Aorta (tissue), 5 donors: Measurements from ENCODE around the gene WNT3A. TPM values are rescaled to one million over a fixed set of nuclear protein-coding genes. Genes with fewer than 3 reads are reported as not detected.

ENCODE experiments used
- ATAC-seq: fragments of 200-7000 bp; cut with Tn5 transposase; one replicate; pipeline ENCODE4 v1.9.1; 2022; ENCODE audit warnings: moderate library complexity; ENCODE audit not compliant: low FRiP score
- DNase-seq, 2 donors: peaks; one replicate each; pipeline ENCODE4 v3.0.0-alpha.2; 2020
- H3K27ac ChIP-seq, 2 donors: one replicate each; pipeline ENCODE4 v1.5.1; 2013; ENCODE audit warnings: low read length in 2 of 2, mild to moderate bottlenecking in 2 of 2, moderate library complexity in 2 of 2, control low read depth in 1 of 2, inconsistent platforms in 1 of 2, low read depth in 1 of 2
- H3K27me3 ChIP-seq, 2 donors: one replicate each; pipeline ENCODE4 v1.6.1; 2013; ENCODE audit warnings: control low read depth in 1 of 2, low read length in 1 of 2, mild to moderate bottlenecking in 1 of 2, moderate library complexity in 1 of 2; ENCODE audit not compliant: insufficient read depth in 2 of 2, control insufficient read depth in 1 of 2
- H3K36me3 ChIP-seq, 2 donors: one replicate each; pipeline ENCODE4 v1.6.1; 2013; ENCODE audit warnings: control low read depth in 1 of 2, low read length in 1 of 2, mild to moderate bottlenecking in 1 of 2; ENCODE audit not compliant: insufficient read depth in 2 of 2, control insufficient read depth in 1 of 2
- H3K4me1 ChIP-seq, 2 donors: one replicate each; pipeline ENCODE4 v1.6.1; 2013; ENCODE audit warnings: low read length in 2 of 2, control low read depth in 1 of 2, mild to moderate bottlenecking in 1 of 2, moderate library complexity in 1 of 2; ENCODE audit not compliant: insufficient read depth in 2 of 2, control insufficient read depth in 1 of 2
- H3K4me3 ChIP-seq, 2 donors: one replicate each; pipeline ENCODE4 v1.5.1; 2013; ENCODE audit warnings: low read length in 2 of 2, control low read depth in 1 of 2, mild to moderate bottlenecking in 1 of 2
- H3K9me3 ChIP-seq: one replicate; pipeline ENCODE4 v1.6.1; 2013; ENCODE audit warnings: mild to moderate bottlenecking, low read length; ENCODE audit not compliant: control insufficient read depth
- WGBS, 2 donors: extraction: QIAGEN DNeasy Blood & Tissue Kit; methylation state at CpG; one replicate each; pipeline ENCODE4 v1.1.7; 2013; 5-methylcytosine and 5-hydroxymethylcytosine counted together
- intact Hi-C, 2 donors: fragments of 100-400 bp; cut with DNase I; formaldehyde crosslinking; loops; one replicate each; pipeline versions ENCODE4 v1.14.2 to v1.15.0; 2022
- polyA plus RNA-seq, 2 donors: library from polyadenylated mRNA; stranded (reverse); fragments of 200-250 nt; gene quantifications; one replicate each; pipeline ENCODE4 v1.2.3, GENCODE V29; 2013
- total RNA-seq, 2 donors: library from RNA; stranded (reverse); fragmentation: NEBNext Ultra II Directional; extraction: Animal tissue kit (Norgen Biotek cat#: 25700); gene quantifications; one replicate each; pipeline ENCODE4 v1.2.1, GENCODE V29; 2021
- donor health status: healthy with polysubstance abuse.
- donor health status: Bipolar disorder and iron deficiency.
- donor health status: DM: no; HTN: no; CAD: no.
- donor health status: DM: no; HTN: no; CAD: no.
- donor health status: DM: yes; HTN: yes; CAD: no.

The WNT3A gene
- total and polyA plus RNA-seq, 4 donors: not detected

DNA sequence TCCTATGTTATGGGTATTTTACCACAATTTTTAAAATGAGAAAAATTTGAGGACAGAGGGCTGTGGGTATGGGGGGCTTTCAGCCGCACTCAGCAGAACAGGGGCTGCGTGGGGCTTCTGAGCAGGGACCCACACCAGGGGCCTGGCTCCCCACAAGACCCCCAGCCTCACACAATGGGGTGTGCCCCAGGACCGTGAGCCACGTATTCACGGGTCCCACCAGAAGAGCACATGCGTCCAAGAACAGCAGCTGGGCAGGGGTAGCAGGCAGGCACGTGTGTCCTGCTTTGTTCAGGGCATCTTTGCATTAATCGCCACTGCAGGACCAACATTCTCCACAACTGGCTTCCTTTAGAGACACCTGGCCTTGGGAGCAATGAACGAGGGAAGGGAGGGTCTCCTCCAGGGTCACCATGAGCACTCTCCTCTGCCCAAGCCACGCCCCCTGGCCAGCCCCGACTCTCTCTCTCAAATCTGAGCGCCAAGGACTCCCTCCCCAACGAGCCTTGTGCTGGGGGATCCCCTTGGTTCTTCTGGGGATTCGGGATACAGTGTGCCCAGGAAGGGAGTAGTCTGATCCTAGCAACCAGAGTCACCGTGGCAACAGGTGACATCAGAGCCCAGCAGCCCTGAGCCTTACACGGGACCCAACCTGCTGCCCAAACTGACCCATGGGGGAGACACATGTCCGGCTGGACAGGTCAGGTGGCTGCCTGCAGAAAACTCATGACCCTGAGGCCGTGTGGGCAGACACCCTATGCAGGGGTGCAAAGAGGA, 68.3 kb downstream of the WNT3A start:
- 41 to 43% methylated on average over 18 of the region's 18 CpGs for WGBS, 2 donors

GRCh38 chr1:228075801-228076271, 69.0 kb downstream of the WNT3A start:
- Histone ChIP-seq H3K9me3 (no peaks in the 10 kb centered on the region), H3K4me1 (no peaks in the 10 kb centered on the region), H3K27me3 (no peaks in the 10 kb centered on the region), H3K27ac (no peak overlapping the region), H3K4me3 (no peak overlapping the region), H3K36me3 (no peaks in the 10 kb centered on the region)
- DNase-seq (peak in 1 of 2 donors; percentile 32), ATAC-seq (no peak)
- intact Hi-C loops: no loop called here
- WGBS, 2 donors: 80 to 83% methylated on average over 9 of the region's 9 CpGs

More for the DNA sequence above, 68.3 kb downstream of the WNT3A start:
- H3K27ac ChIP-seq: no peak overlapping the region
- H3K4me1 ChIP-seq: no peaks in the 10 kb centered on the region
- H3K27me3 ChIP-seq: no peaks in the 10 kb centered on the region
- H3K9me3 ChIP-seq: no peaks in the 10 kb centered on the region
- ATAC-seq: no peak
- intact Hi-C loops: no loop called here
- H3K36me3 ChIP-seq: no peaks in the 10 kb centered on the region
- peak; percentile 45 to 72 for DNase-seq
- H3K4me3 ChIP-seq: no peak overlapping the region

- H3K4me3 ChIP-seq: no peak overlapping the region
- H3K9me3 ChIP-seq: no peaks in the 10 kb centered on the region
- H3K4me1 ChIP-seq: no peaks in the 10 kb centered on the region
- H3K36me3 ChIP-seq: no peaks in the 10 kb centered on the region
- 53 to 70% methylated on average over 9 of the region's 9 CpGs for WGBS, 2 donors
- no peaks in the 10 kb centered on the region for H3K27me3 ChIP-seq
- DNase-seq: peak; percentile 29 to 74
- no peak overlapping the region for H3K27ac ChIP-seq
- intact Hi-C loops: no loop called here
- no peak for ATAC-seq
Measured at GRCh38 chr1:228076796-228077430, 70.1 kb downstream of the WNT3A start.

DNA sequence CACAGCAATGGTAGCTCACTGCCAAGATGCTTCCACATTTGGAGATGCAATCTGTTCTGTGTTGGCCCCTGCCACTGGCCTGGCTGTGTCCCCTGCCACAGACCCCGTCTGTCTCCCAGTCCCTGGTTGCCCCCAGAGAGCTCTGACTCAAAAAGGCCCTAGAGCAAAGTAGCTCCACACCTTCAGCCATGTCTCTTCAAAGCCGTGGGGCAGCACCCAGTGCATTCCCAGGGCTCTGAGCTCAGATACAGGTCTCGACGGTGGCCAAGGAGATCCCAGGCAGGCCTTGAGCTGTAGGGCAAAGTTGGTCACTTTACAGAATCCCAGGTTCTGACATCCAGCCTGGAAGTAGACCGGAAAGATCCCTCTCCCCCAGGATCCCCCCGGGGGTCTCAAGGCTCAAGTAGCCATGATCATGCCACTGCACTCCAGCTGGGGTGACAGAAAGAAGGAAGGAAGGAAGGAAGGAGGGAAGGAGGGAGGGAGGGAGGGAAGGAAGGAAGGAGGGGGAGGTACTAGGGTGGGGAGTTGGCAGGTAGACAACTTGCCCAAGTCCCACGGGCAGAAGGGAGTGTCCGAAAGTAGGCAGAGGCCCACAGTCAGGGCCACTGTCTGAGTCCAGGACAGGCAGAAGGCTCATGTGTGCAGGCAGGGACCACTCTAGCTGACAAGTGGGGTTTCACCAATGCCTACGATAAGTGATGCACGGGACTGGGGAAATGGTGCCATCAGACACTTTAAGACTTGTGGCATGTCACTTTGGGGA, 71.0 kb downstream of the WNT3A start:
- 54 to 57% methylated on average over 10 of the region's 10 CpGs for WGBS, 2 donors
- no peak for ATAC-seq
- intact Hi-C loops: no loop called here

DNA sequence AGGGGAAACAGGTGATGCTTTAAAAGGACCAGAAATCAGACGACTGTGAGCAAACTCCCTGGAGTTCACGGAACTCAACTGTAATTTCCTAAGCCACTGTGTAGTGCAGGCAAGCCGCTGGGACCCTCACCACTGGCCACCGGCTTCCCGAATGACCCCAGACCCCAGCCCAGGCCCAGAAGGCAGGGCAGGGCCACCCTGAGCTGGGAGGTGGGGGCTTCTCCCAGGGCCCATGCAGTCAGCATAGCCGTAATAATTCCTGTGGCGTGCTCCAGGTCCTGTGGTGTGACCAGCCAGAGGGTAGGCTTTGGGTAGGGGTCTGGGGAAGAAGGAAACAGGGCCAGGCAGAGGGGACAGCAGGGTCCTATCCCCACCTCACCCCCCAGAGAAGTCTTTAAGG, 72.2 kb downstream of the WNT3A start:
- DNase-seq (peak in 1 of 2 donors; percentile 38), ATAC-seq (no peak)
- 82 to 87% methylated on average over 7 of the region's 7 CpGs for WGBS, 2 donors
- no peak overlapping the region for H3K27ac ChIP-seq
- H3K4me1 ChIP-seq: no peaks in the 10 kb centered on the region
- no peak overlapping the region for H3K4me3 ChIP-seq
- no peaks in the 10 kb centered on the region for H3K9me3 ChIP-seq
- H3K36me3 ChIP-seq: no peaks in the 10 kb centered on the region
- H3K27me3 ChIP-seq: no peaks in the 10 kb centered on the region
- intact Hi-C loops: no loop called here

More for the DNA sequence above, 71.0 kb downstream of the WNT3A start:
- H3K27ac ChIP-seq: no peak overlapping the region
- no peaks in the 10 kb centered on the region for H3K9me3 ChIP-seq
- peak in 1 of 2 donors; percentile 35 for DNase-seq
- no peaks in the 10 kb centered on the region for H3K36me3 ChIP-seq
- H3K27me3 ChIP-seq: no peaks in the 10 kb centered on the region
- no peaks in the 10 kb centered on the region for H3K4me1 ChIP-seq
- no peak overlapping the region for H3K4me3 ChIP-seq

- DNase-seq: peak in 1 of 2 donors; percentile 36
- H3K4me1 ChIP-seq: peaks cover under 1 to 1% of the 10 kb centered on the region in 2 donors
- WGBS, 2 donors: 89 to 90% methylated on average over 7 of the region's 7 CpGs
- no peaks in the 10 kb centered on the region for H3K9me3 ChIP-seq
- intact Hi-C loops: loop anchor here (2.0 to 10.0 kb wide), 3 partner anchors 291 to 735 kb away; no protein-coding TSS in a partner anchor
- no peak overlapping the region for H3K4me3 ChIP-seq
- H3K27ac ChIP-seq: no peak overlapping the region
- H3K36me3 ChIP-seq: no peaks in the 10 kb centered on the region
- H3K27me3 ChIP-seq: no peaks in the 10 kb centered on the region
- ATAC-seq: no peak
Measured at GRCh38 chr1:228079601-228080263, 72.9 kb downstream of the WNT3A start.

- Histone ChIP-seq H3K27ac (no peak overlapping the region), H3K4me3 (no peak overlapping the region), H3K27me3 (no peaks in the 10 kb centered on the region), H3K36me3 (no peaks in the 10 kb centered on the region), H3K4me1 (peaks cover 2 to 10% of the 10 kb centered on the region in 2 donors), H3K9me3 (no peaks in the 10 kb centered on the region)
- DNase-seq: peak; percentile 40 to 72
- WGBS, 2 donors: 82 to 85% methylated on average over 7 of the region's 7 CpGs
- ATAC-seq: no peak
- intact Hi-C loops: loop anchor here (2.0 to 10.0 kb wide), 3 partner anchors 292 to 736 kb away; no protein-coding TSS in a partner anchor
Measured at GRCh38 chr1:228081144-228081543, 74.3 kb downstream of the WNT3A start.
